IPS-15b (cell line): ENCODE measurements around the gene NPAS4.
"Not testable (repeated sequence)": the region's sequence is repeated elsewhere in the genome, so short reads cannot be mapped to it uniquely, and the experiment has no call there.

ENCODE experiments used
- H3K27me3 ChIP-seq: one replicate; pipeline ENCODE4 v1.6.1; 2013; ENCODE audit warnings: low read length; ENCODE audit not compliant: control insufficient read depth, insufficient read depth
- H3K36me3 ChIP-seq: one replicate; pipeline ENCODE4 v1.6.1; 2013; ENCODE audit warnings: low read length; ENCODE audit not compliant: control insufficient read depth, insufficient read depth
- H3K4me1 ChIP-seq: one replicate; pipeline ENCODE4 v1.6.1; 2013; ENCODE audit warnings: mild to moderate bottlenecking, low read length; ENCODE audit not compliant: control insufficient read depth, insufficient read depth
- H3K4me3 ChIP-seq: one replicate; pipeline ENCODE4 v1.5.1; 2013; ENCODE audit warnings: low read depth, low read length
- H3K9ac ChIP-seq: one replicate; pipeline ENCODE4 v1.6.1; 2013; ENCODE audit warnings: low read depth, mild to moderate bottlenecking, low read length
- H3K9me3 ChIP-seq: one replicate; pipeline ENCODE4 v1.6.1; 2013; ENCODE audit warnings: mild to moderate bottlenecking, low read length; ENCODE audit not compliant: control insufficient read depth, insufficient read depth

The NPAS4 gene

DNA sequence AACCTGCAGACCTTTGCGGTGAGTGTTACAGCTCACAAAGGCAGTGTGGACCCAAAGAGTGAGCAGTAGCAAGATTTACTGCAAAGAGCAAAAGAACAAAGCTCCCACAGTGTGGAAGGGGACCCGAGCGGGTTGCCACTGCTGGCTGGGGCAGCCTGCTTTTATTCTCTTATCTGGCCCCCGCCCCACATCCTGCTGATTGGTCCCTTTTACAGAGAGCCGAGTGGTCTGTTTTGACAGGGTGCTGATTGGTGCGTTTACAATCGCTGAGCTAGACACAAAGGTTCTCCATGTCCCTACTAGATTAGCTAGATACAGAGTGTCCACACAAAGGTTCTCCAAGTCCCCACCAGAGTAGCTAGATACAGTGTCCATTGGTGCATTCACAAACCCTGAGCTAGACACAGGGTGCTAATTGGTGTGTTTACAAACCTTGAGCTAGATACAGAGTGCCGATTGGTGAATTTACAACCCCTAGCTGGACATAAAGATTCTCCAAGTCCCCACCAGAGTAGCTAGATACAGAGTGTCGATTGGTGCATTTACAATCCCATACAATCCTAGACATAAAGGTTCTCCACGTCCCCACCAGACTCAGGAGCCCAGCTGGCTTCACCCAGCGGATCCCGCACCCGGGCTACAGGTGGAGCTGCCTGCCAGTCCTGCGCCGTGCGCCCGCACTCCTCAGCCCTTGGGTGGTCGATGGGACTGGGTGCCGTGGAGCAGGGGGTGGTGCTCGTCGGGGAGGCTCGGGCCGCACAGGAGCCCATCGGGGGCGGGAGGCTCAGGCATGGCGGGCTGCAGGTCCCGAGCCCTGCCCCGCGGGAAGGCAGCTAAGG lies 19.5 kb downstream of the NPAS4 start:
- H3K36me3 ChIP-seq, result peaks cover 15% of the 10 kb centered on the region
- H3K9me3 ChIP-seq, H3K4me3 ChIP-seq, H3K27me3 ChIP-seq, H3K9ac ChIP-seq, H3K4me1 ChIP-seq: not testable (repeated sequence)

DNA sequence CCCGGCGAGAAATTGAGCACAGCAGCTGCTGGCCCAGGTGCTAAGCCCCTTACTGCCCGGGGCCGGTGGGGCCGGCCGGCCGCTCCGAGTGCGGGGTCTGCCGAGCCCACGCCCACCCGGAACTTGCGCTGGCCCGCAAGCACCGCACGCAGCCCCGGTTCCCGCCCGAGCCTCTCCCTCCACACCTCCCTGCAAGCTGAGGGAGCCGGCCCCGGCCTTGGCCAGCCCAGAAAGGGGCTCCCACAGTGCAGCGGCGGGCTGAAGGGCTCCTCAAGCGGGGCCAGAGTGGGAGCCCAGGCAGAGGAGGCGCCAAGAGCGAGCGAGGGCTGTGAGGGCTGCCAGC lies 20.1 kb downstream of the NPAS4 start:
- H3K36me3 ChIP-seq, result peaks cover 11% of the 10 kb centered on the region
- H3K4me3 ChIP-seq, H3K9ac ChIP-seq, H3K27me3 ChIP-seq, H3K9me3 ChIP-seq, H3K4me1 ChIP-seq: not testable (repeated sequence)

DNA sequence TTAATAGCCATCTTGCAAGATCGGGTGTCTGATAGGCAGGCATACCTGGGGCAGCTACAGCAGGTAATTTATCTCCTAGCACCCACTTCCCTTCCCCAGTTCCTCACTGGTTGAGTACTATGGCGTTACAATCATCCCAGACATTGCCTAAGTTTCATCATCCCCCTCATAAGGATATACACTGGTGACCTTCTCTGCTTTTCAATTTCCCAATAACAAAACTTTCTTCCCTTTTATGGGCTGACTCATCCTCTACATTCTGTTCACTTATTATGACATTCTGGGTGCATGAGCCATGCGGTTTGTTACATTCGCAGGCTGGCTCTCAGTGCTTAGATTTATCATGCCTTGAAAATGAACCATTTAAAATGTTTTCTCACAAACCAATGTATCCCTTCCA lies 22.8 kb downstream of the NPAS4 start:
- Histone ChIP-seq H3K27me3 (no peaks in the 10 kb centered on the region), H3K36me3 (no peaks in the 10 kb centered on the region), H3K4me3 (no peak overlapping the region), H3K9me3 (no peaks in the 10 kb centered on the region), H3K9ac (no peak overlapping the region), H3K4me1 (no peaks in the 10 kb centered on the region)

DNA sequence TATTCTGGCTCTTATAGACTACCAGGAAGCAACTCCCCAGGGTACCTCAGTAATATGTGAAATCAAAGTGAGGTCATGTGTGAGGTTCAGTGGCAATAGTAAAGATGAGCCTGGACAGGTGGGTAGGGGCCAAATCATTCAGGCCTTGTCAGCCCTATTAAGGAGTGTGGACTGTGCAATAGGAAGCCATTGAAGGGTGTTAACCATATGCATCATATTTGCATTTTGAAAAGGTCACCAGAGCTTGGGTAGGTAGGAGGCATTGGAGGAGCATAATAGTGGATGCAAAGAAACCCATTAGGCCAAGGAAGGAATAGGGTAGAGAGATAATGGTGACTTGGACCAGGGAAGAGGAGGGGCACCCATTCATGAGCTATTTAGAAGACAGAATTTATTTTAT lies 26.2 kb downstream of the NPAS4 start:
- H3K4me3 ChIP-seq, result no peak overlapping the region
- no peaks in the 10 kb centered on the region for H3K36me3 ChIP-seq
- H3K9me3 ChIP-seq, result no peaks in the 10 kb centered on the region
- H3K4me1 ChIP-seq, result no peaks in the 10 kb centered on the region
- H3K9ac ChIP-seq, result no peak overlapping the region
- no peaks in the 10 kb centered on the region for H3K27me3 ChIP-seq

DNA sequence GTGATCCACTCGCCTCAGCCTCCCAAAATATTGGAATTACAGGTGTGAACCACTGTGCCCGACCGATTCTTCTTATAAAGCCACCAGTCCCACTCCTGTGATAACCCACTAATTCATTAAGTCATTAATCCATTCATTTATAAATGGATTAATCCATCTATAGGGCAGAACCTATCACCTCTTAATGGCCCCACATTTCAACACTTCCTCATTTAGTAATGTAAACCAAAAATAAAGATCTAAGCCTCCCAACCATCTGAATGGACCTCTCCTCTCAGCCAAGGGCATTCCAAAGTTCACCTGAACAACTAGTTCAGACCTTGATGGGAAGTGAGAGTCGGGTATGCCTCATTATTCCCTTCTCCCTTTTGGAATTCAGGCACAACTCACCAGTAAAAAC lies 27.7 kb downstream of the NPAS4 start:
- Histone ChIP-seq H3K36me3 (no peaks in the 10 kb centered on the region), H3K4me3 (no peak overlapping the region), H3K27me3 (no peaks in the 10 kb centered on the region), H3K9me3 (no peaks in the 10 kb centered on the region), H3K4me1 (no peaks in the 10 kb centered on the region), H3K9ac (no peak overlapping the region)

DNA sequence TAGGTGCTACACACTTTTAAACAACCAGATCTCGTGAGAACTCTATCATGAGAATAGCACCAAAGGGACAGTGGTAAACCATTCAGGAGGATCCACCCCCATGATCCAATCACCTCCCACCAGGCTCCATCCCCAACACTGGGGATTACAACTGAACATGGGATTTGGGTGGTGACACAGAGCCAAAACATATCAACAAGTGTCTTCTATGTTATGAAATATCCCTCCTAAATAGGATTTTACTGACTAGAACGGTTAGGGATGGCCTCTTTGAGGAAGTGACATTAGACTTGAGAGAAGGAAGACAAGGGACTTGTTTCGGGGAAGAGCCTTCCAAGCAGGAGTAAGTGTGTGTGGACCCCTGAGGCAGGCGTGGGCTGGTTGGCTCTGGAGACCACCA lies 29.7 kb downstream of the NPAS4 start:
- H3K4me3 ChIP-seq, result no peak overlapping the region
- no peaks in the 10 kb centered on the region for H3K9me3 ChIP-seq
- H3K36me3 ChIP-seq, result no peaks in the 10 kb centered on the region
- no peak overlapping the region for H3K9ac ChIP-seq
- H3K4me1 ChIP-seq, result no peaks in the 10 kb centered on the region
- H3K27me3 ChIP-seq, result no peaks in the 10 kb centered on the region

DNA sequence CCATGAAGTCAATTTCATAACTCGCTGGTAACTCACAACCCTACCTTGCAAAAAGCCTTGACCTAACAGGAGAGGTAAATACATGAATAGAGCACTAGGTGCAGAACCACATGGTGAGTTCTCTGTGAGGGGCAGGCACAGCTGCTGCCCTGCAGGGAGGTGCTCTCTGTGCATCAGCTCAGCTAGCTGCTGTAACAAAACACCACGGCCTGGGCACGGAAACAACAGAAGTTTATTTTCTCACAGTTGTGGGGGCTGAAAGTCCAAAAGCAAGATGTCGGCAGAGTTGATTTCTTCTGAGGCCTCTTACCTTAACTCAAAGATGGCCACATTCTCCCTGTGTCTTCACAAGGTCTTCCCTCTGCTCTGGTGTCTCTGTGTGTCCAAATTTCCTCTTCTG lies 30.8 kb downstream of the NPAS4 start:
- H3K4me3 ChIP-seq, result no peak overlapping the region

DNA sequence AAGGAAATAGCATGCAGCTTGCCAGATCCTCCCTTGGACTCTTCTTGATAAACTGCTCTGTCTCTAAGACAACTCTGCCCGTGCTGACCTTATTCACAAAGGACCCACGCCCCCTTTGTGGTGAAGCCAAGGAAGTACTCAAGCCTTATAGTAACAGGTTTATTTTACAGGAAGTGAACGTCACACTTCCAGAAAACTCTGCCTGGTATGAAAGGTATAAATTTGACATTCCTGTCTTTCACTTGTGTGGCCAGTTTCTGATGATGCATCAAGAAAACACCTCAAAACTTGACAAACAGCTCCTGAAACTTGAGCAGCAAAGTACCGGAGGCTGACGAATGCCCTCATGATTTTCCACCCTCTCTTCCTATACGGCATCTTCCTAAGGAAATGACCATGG lies 33.4 kb downstream of the NPAS4 start:
- H3K27me3 ChIP-seq, result no peaks in the 10 kb centered on the region
- H3K4me3 ChIP-seq, result no peak overlapping the region
- no peaks in the 10 kb centered on the region for H3K4me1 ChIP-seq
- H3K9me3 ChIP-seq, result no peaks in the 10 kb centered on the region
- no peaks in the 10 kb centered on the region for H3K36me3 ChIP-seq
- no peak overlapping the region for H3K9ac ChIP-seq

More for the DNA sequence above, 30.8 kb downstream of the NPAS4 start:
- Histone ChIP-seq H3K27me3 (no peaks in the 10 kb centered on the region), H3K36me3 (no peaks in the 10 kb centered on the region), H3K9ac (no peak overlapping the region), H3K9me3 (no peaks in the 10 kb centered on the region), H3K4me1 (no peaks in the 10 kb centered on the region)

DNA sequence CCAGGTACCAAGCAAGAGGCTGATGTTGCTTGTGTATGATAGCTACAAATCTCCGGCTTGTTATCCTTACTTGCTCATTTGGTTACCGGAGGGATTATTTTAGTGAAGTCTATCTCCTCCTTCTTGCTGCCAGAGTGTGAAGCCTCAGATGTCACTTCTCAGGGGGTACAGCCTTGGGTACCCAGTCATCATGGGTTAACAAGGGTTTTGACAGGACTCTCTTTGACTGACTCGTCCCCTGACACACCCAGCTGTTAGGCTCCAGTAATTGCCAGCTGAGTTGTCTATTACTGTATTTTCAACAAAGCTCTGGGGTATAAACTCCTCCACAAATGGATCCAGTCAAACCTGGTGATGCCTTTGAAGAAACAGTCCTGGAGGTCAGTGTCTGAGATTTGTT lies 34.0 kb downstream of the NPAS4 start:
- H3K9me3 ChIP-seq, result no peaks in the 10 kb centered on the region
- H3K27me3 ChIP-seq, result no peaks in the 10 kb centered on the region
- no peak overlapping the region for H3K4me3 ChIP-seq
- no peaks in the 10 kb centered on the region for H3K4me1 ChIP-seq
- H3K36me3 ChIP-seq, result no peaks in the 10 kb centered on the region
- no peak overlapping the region for H3K9ac ChIP-seq

DNA sequence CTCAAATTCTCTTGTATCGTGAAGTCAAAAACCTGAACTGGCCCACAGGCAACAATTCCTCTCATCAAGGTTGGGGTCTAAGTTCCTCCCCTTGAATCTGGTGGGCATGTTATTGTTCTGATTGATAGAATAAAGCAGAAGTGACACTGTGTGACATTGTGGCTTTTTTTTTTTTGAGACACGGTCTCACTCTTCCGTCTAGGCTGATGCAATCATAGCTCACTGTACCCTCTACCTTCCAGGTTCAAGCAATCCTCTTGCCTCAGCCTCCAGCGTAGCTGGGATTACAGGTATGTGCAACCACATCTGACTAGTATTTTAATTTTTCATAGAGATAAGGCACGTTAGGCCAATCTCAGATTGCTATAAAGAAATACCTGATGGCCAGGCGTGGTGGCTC lies 37.0 kb downstream of the NPAS4 start:
- Histone ChIP-seq H3K9ac (no peak overlapping the region), H3K27me3 (no peaks in the 10 kb centered on the region)

DNA sequence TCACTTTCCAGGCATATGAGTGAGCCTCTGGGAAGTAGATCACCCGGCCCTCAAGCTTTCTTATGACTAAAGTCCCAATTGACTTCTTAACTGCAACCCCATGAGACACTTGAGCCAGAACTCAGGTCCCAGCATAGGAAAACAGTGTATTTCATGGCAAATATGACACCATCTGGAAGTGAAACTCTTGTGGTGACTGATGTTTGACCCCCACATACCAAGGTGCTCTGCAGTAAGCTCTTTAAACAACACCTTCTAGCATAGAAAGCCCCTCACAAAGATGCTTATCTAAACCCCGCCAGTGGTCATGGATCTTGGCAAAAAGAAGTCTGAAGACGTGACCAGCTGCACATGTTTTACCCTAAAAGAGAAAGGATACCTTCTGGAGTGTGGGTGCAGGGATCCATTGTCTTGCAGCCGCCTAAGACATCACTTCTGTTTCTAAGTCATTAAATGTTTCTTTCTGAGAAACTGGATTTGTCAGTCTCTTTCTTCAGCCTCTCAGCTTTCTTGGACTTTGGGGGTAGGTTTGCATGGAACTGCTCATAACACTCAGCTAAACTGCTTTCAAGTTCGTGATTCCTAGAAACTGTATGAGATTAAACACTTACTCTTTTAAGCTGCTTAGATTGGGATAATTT lies 38.4 kb downstream of the NPAS4 start:
- H3K9ac ChIP-seq, result no peak overlapping the region
- no peak overlapping the region for H3K4me3 ChIP-seq
- no peaks in the 10 kb centered on the region for H3K9me3 ChIP-seq
- no peaks in the 10 kb centered on the region for H3K4me1 ChIP-seq
- no peaks in the 10 kb centered on the region for H3K27me3 ChIP-seq
- H3K36me3 ChIP-seq, result no peaks in the 10 kb centered on the region

More for the DNA sequence above, 37.0 kb downstream of the NPAS4 start:
- Histone ChIP-seq H3K4me1 (no peaks in the 10 kb centered on the region), H3K9me3 (no peaks in the 10 kb centered on the region), H3K36me3 (no peaks in the 10 kb centered on the region), H3K4me3 (no peak overlapping the region)

DNA sequence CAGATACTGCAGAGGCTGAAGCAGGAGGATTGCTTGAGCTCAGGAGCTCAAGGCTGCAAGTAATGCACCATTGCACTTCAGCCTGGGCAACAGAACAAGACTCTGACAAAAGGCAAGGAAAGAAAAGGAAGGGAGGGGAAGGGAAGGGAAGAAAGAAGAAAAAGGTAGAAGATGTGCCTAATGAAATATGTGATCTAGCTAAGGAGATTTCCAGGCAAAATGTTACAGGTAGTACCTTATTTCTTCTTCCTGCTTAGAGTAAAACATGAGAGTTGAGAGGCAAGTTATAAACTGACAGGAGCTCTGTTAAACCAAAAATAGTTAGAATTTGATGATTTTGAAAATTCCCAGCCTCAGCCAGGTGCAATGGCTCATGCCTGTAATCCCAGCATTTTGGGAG lies 41.2 kb downstream of the NPAS4 start:
- no peaks in the 10 kb centered on the region for H3K9me3 ChIP-seq
- no peaks in the 10 kb centered on the region for H3K36me3 ChIP-seq
- H3K4me3 ChIP-seq, result no peak overlapping the region
- H3K9ac ChIP-seq, result no peak overlapping the region
- peaks cover 7% of the 10 kb centered on the region for H3K4me1 ChIP-seq
- no peaks in the 10 kb centered on the region for H3K27me3 ChIP-seq
